Tibial nerve (tissue), 4 donors: ENCODE results near the gene MECP2. TPM values are rescaled to one million over a fixed set of nuclear protein-coding genes. Genes with fewer than 3 reads are reported as not detected.

Experiments used
- DNase-seq, 2 donors: peaks; one replicate each; pipeline ENCODE4 v3.0.0-alpha.2; 2019; ENCODE audit warnings: low spot score in 2 of 2
- H3K27ac ChIP-seq, 4 donors: fragments of 200-600 bp; sonication (generic) in 3 of 4; one replicate each; pipeline ENCODE4 v1.5.1; 2017 to 2019; ENCODE audit warnings: mild to moderate bottlenecking in 1 of 4
- H3K27me3 ChIP-seq, 2 donors: fragments of 200-600 bp; sonication (generic) in 1 of 2; one replicate each; pipeline versions ENCODE4 v1.5.1 to v1.6.0; 2017 to 2019
- H3K36me3 ChIP-seq, 3 donors: fragments of 200-600 bp; sonication (generic); one replicate each; pipeline ENCODE4 v1.5.1; 2018 to 2019
- H3K4me1 ChIP-seq, 4 donors: fragments of 200-600 bp; sonication (generic) in 3 of 4; one replicate each; pipeline ENCODE4 v1.5.1; 2017 to 2019
- H3K4me3 ChIP-seq, 4 donors: fragments of 200-600 bp; sonication (generic) in 3 of 4; one replicate each; pipeline ENCODE4 v1.5.1; 2017 to 2019; ENCODE audit warnings: mild to moderate bottlenecking in 1 of 4, moderate library complexity in 1 of 4
- H3K9me3 ChIP-seq, 4 donors: fragments of 200-600 bp; sonication (generic) in 3 of 4; one replicate each; pipeline ENCODE4 v1.5.1; 2017 to 2019
- CTCF ChIP-seq, 5 experiments: fragments of 200-600 bp in 3 of 5; fragments of 450-650 bp in 2 of 5; sonication (generic) in 3 of 5; IDR thresholded peaks; one replicate each; pipeline ENCODE4 v1.5.1; 2016 to 2019; ENCODE audit warnings: antibody characterized with exemption in 5 of 5, mild to moderate bottlenecking in 3 of 5, moderate library complexity in 2 of 5
- EP300 ChIP-seq, 2 donors: sonication (generic); formaldehyde crosslinking; IDR thresholded peaks; one replicate each; pipeline ENCODE4 v1.6.1; 2017; ENCODE audit warnings: antibody characterized with exemption in 2 of 2, mild to moderate bottlenecking in 1 of 2
- POLR2A ChIP-seq, 2 donors: fragments of 450-650 bp; IDR thresholded peaks; one replicate each; pipeline ENCODE4 v1.6.1; 2017; ENCODE audit warnings: antibody characterized with exemption in 2 of 2, mild to moderate bottlenecking in 2 of 2, moderate library complexity in 2 of 2
- WGBS, 2 donors: methylation state at CpG; one replicate each; pipeline ENCODE4 v1.1.5; 2018; 5-methylcytosine and 5-hydroxymethylcytosine counted together
- total RNA-seq, 4 donors: library from RNA; depleted of rRNA; stranded (reverse); fragments of >200 nt; gene quantifications; one replicate each; pipeline ENCODE4 v1.1.0, GENCODE V29; 2016

MECP2 gene
- total RNA-seq, 4 donors from 2014 or later: 71.6 to 96.5 (median 83.1) TPM

GRCh38 chrX:154061801-154062200 is 35.7 kb downstream of the MECP2 start:
- no peak for TF ChIP-seq CTCF (IDR thresholded peaks at IDR 0.05)
- no peak for TF ChIP-seq POLR2A (IDR thresholded peaks at IDR 0.05)
- no peak for TF ChIP-seq EP300 (IDR thresholded peaks at IDR 0.05)
- Histone ChIP-seq H3K9me3 (no peaks in the 10 kb centered on the region), H3K4me3 (no peak overlapping the region), H3K4me1 (peaks cover 0 to 86% (median 27%) of the 10 kb centered on the region in 4 donors), H3K27ac (no peak overlapping the region), H3K36me3 (no peaks in the 10 kb centered on the region), H3K27me3 (no peaks in the 10 kb centered on the region)
- no peak for DNase-seq
- 72 to 76% methylated on average over 8 of the region's 8 CpGs for WGBS, 2 donors

GRCh38 chrX:154059729-154060245 is 37.7 kb downstream of the MECP2 start:
- 53 to 65% methylated on average over 5 of the region's 5 CpGs for WGBS, 2 donors
- TF ChIP-seq EP300 (IDR thresholded peaks at IDR 0.05): no peak
- no peak for TF ChIP-seq POLR2A (IDR thresholded peaks at IDR 0.05)
- TF ChIP-seq CTCF (IDR thresholded peaks at IDR 0.05): no peak
- DNase-seq: no peak
- H3K9me3 ChIP-seq: no peaks in the 10 kb centered on the region
- peak overlapping the region in 2 of 4 donors; percentile 8 to 11 for H3K27ac ChIP-seq
- no peaks in the 10 kb centered on the region for H3K27me3 ChIP-seq
- H3K36me3 ChIP-seq: no peaks in the 10 kb centered on the region
- H3K4me1 ChIP-seq: peaks cover 0 to 81% (median 25%) of the 10 kb centered on the region in 4 donors
- no peak overlapping the region for H3K4me3 ChIP-seq

GRCh38 chrX:154059231-154059630 is 38.3 kb downstream of the MECP2 start:
- TF ChIP-seq CTCF (IDR thresholded peaks at IDR 0.05) (no peak), POLR2A (IDR thresholded peaks at IDR 0.05) (no peak), EP300 (IDR thresholded peaks at IDR 0.05) (no peak)
- Histone ChIP-seq H3K4me1 (peaks cover 0 to 75% (median 22%) of the 10 kb centered on the region in 4 donors), H3K9me3 (no peaks in the 10 kb centered on the region), H3K4me3 (no peak overlapping the region), H3K27me3 (no peaks in the 10 kb centered on the region), H3K36me3 (no peaks in the 10 kb centered on the region), H3K27ac (peak overlapping the region in 1 of 4 donors; percentile 11)
- DNase-seq: no peak
- WGBS, 2 donors: 11% methylated on average over 1 of the region's 1 CpG

GRCh38 chrX:154058214-154058997 is 39.1 kb downstream of the MECP2 start:
- peak overlapping the region in 2 of 4 donors; percentile 11 to 43 for H3K27ac ChIP-seq
- no peaks in the 10 kb centered on the region for H3K36me3 ChIP-seq
- H3K4me1 ChIP-seq: peaks cover 0 to 67% (median 19%) of the 10 kb centered on the region in 4 donors
- H3K4me3 ChIP-seq: no peak overlapping the region
- H3K27me3 ChIP-seq: no peaks in the 10 kb centered on the region
- DNase-seq: no peak
- 59 to 74% methylated on average over 9 to 11 of the region's 11 CpGs for WGBS, 2 donors
- TF ChIP-seq CTCF (IDR thresholded peaks at IDR 0.05): no peak
- no peak for TF ChIP-seq POLR2A (IDR thresholded peaks at IDR 0.05)
- no peak for TF ChIP-seq EP300 (IDR thresholded peaks at IDR 0.05)
- no peaks in the 10 kb centered on the region for H3K9me3 ChIP-seq

- H3K27ac ChIP-seq: peak overlapping the region in 2 of 4 donors; percentile 11 to 43
- no peak overlapping the region for H3K4me3 ChIP-seq
- 80% methylated on average over 1 of the region's 1 CpG for WGBS, 2 donors
- TF ChIP-seq CTCF (IDR thresholded peaks at IDR 0.05) (no peak), EP300 (IDR thresholded peaks at IDR 0.05) (no peak), POLR2A (IDR thresholded peaks at IDR 0.05) (no peak)
- peaks cover 0 to 62% (median 19%) of the 10 kb centered on the region in 4 donors for H3K4me1 ChIP-seq
- DNase-seq: no peak
- no peaks in the 10 kb centered on the region for H3K9me3 ChIP-seq
- no peaks in the 10 kb centered on the region for H3K36me3 ChIP-seq
- H3K27me3 ChIP-seq: no peaks in the 10 kb centered on the region
These were observed 39.7 kb downstream of the MECP2 start for GRCh38 chrX:154057791-154058190.
